HG02840 (cell line): Measurements from ENCODE around the gene ATP13A2.
A peak's percentile ranks its signal among the peaks of the same experiment; 100 is the strongest.

Source experiments
- ATAC-seq: cut with Tn5 transposase; IDR thresholded peaks from one replicate; pipeline ENCODE4 v1.9.1; 2021; ENCODE audit warnings: mild to moderate bottlenecking, moderate library complexity, moderate number of reproducible peaks; ENCODE audit not compliant: unreplicated experiment, low FRiP score

Gene ATP13A2

GRCh38 chr1:17033481-17033880, 21.8 kb upstream of the ATP13A2 start:
- ATAC-seq: no peak

- no peak for ATAC-seq
These were observed 21.0 kb upstream of the ATP13A2 start for GRCh38 chr1:17032741-17033140.

GRCh38 chr1:17031436-17031835, 19.7 kb upstream of the ATP13A2 start:
- ATAC-seq: no peak

- no peak for ATAC-seq
These were observed 18.5 kb upstream of the ATP13A2 start for GRCh38 chr1:17030206-17030605.

- no peak for ATAC-seq
These were observed 17.0 kb upstream of the ATP13A2 start for GRCh38 chr1:17028662-17029188.

- ATAC-seq: no peak
These were observed 16.2 kb upstream of the ATP13A2 start for GRCh38 chr1:17027900-17028299.

DNA sequence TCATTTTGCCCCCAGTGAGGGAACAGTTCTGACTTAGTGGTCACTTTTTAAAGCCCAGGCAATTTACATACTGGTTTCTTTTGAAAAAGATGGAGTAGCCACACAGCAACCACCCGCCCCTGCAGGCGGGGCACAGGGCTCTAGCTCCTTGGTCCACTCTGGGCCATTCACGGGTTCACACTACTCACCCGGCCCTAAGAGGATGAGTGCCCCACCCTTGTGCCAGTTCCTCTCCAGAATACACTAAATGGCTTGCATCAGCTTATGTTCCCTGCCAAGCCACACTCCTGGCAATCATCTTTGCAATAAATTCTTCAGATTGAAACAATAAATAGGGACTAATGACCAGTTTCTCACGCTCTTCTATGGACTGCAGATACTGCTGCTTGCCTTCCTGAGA, 15.7 kb upstream of the ATP13A2 start:
- no peak for ATAC-seq

GRCh38 chr1:17024721-17025120, 13.0 kb upstream of the ATP13A2 start:
- no peak for ATAC-seq

DNA sequence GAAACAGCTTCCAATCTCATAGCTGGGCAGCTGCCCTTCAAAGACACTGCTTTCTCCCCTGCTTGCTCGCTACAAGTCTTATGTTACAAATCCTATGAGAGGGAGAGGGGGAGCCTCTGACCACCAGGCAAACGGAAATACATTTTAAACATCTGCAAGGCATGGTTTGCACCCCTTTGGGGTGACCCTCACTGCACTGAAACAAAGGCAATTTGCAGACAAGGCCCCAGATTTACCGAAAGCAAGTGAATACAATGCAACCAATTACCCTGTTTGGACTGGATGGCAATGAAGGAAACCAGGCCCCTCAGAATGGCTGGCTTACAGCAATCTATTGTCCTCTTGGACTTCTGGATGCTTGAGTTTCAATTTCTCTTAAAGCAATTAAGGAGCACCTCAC, 11.8 kb upstream of the ATP13A2 start:
- ATAC-seq: no peak

GRCh38 chr1:17023102-17023501, 11.4 kb upstream of the ATP13A2 start:
- no peak for ATAC-seq

DNA sequence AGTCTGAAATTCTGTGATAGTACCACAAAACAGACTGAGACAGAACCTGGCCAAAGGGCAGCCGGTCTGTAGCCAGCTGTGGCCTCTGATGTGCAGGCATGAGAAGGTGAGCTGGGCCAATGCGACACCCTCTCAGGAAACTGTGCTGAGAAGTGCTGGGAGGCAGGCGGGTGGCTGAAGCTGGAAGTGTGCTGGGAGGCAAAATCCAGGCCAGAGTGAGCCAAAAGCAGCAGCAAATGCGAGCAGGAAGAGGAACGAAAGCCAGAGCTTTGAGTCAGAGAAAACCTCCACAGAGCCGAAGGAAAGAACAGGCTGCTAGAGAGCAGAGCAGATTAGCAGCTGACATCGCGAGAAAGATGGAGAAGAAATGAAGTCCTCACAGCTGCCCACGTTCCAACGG, 10.2 kb upstream of the ATP13A2 start:
- no peak for ATAC-seq

- no peak for ATAC-seq
These were observed 8.8 kb upstream of the ATP13A2 start for GRCh38 chr1:17020502-17020901.

GRCh38 chr1:17018849-17019248, 7.1 kb upstream of the ATP13A2 start:
- no peak for ATAC-seq

- no peak for ATAC-seq
These were observed 5.7 kb upstream of the ATP13A2 start for GRCh38 chr1:17017435-17017834.

DNA sequence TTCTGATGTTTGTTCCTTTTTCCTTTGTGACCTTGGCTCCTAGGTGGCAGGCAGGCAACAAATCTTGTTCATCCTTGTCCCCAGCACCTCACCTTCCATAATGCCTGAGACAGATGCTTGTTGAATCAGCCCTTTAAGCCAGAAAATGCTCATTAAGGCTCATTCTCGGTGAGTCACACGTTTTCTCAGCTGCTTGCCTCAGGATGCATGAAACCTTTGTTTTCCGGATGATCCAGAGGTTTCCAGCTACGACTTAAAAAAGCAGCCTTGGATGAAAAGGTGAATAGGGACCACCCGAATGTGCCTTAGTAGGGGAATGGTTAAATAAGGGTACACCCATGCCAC, 4.6 kb upstream of the ATP13A2 start:
- no peak for ATAC-seq

DNA sequence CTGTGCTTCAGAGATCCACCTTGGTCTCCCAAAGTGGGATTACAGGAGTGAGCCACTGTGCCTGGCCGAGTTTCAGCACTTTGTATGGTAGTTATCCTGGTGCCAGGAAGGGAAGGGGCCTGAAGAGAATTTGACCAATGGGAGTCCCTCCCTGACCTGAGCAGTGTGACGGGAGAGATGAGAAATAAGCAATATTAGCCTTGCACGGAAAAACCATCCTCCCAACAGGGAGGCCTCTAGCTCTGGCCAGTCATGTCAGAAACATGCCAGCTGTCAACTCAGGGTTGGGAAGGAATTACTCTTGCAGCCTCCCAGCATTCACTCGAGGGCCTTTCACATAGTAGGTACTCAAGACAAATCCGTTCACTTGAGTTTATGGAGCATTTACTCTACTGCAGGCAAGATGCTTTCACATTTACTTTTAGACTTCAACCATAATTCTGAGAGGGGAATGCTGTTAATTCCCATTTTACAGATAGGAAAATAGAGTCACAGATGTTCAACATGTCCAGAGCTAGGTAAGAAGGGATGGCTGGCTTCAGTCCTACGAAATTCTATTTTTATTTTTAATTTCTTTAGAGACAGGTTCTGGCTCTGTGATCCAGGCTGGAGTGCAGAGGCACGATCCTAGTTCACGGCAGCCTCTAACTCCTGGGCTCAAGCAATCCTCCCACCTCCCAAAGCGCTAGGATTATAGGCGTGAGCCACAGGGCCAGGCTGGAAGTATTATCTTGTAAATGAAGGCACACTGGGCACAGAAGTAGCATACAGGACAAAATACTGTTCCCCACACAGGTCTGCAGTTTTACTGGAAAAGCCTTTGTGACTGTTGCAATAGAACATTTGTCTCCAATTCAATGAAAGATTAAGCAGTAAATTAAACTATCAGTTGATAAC, 3.2 kb upstream of the ATP13A2 start:
- no peak for ATAC-seq

- ATAC-seq: no peak
These were observed 2.0 kb upstream of the ATP13A2 start for GRCh38 chr1:17013491-17014320.

- ATAC-seq: no peak
These were observed 1.2 kb upstream of the ATP13A2 start for GRCh38 chr1:17012775-17013490.

DNA sequence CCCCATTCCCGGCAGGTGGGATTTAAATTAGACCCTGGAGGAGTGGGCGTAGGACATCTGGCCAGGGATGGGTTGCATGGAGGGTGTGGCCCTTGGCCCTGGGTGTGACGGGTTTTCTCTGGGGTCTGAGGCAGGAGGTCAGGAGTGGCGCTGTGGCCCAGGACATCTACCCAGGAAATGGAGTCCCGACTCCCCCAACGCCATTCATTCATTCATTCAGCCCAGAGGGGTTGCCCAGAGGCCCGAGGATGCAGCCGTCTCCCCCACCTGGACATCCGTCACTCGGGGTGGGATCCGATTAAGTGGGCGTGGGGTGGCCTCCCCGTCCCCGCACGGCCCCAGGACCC, 663 bp downstream of the ATP13A2 start:
- ATAC-seq: peak; percentile 8

DNA sequence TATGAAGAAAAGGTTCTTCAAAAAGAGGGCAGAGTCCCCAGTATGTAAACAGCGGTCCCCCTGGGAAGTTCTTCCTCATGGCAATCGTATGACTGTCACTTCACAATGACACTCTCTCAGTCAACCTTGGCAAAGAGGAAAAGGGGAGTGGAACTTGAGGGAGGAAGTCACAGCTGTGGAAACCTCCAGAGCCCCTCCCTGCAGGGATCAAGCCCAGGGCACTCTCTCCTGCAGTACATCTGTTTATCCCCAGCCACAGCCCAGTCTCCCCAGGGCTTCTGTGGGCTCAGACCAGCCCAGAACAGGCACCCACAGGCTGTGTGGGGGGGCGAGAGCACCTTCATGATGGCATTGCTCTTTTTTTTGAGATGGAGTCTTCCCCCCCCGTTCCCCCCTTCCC, 2.0 kb downstream of the ATP13A2 start:
- no peak for ATAC-seq
